Activated T-helper 17 cell treated with anti-CD3 and anti-CD28 coated beads, Interleukin-2, amount 50 U/mL, for 72 hours (primary cell): Measurements from ENCODE around the gene GDF3. TPM values are rescaled to one million over a fixed set of nuclear protein-coding genes. Genes with fewer than 3 reads are reported as not detected.
"Not testable (repeated sequence)": the region's sequence is repeated elsewhere in the genome, so short reads cannot be mapped to it uniquely, and the experiment has no call there.

Experiments used
- ATAC-seq: fragments of 150-1000 bp; cut with Tn5 transposase; replicated peaks from 2 replicates; pipeline ENCODE4 v1.10.0; 2021; ENCODE audit warnings: mild to moderate bottlenecking, moderate library complexity
- H3K27ac Mint-ChIP-seq: one replicate; pipeline ENCODE4 v1.8.0; 2022; ENCODE audit warnings: mixed read lengths
- H3K27me3 Mint-ChIP-seq: one replicate; pipeline ENCODE4 v1.8.0; 2022; ENCODE audit warnings: mixed read lengths
- H3K36me3 Mint-ChIP-seq: one replicate; pipeline ENCODE4 v1.8.0; 2022; ENCODE audit warnings: low read depth, mild to moderate bottlenecking, mixed read lengths
- H3K4me1 Mint-ChIP-seq: one replicate; pipeline ENCODE4 v1.8.0; 2022; ENCODE audit warnings: mixed read lengths
- H3K4me3 Mint-ChIP-seq: one replicate; pipeline ENCODE4 v1.8.0; 2022; ENCODE audit warnings: mild to moderate bottlenecking, mixed read lengths
- H3K9me3 Mint-ChIP-seq: one replicate; pipeline ENCODE4 v1.8.0; 2022; ENCODE audit warnings: mixed read lengths
- total RNA-seq, 2 donors: library from RNA; stranded (reverse); gene quantifications; one replicate each; pipeline ENCODE4 v1.2.3, GENCODE V29; 2022

Gene GDF3
- total RNA-seq, 2 donors from 2014 or later, result not detected

DNA sequence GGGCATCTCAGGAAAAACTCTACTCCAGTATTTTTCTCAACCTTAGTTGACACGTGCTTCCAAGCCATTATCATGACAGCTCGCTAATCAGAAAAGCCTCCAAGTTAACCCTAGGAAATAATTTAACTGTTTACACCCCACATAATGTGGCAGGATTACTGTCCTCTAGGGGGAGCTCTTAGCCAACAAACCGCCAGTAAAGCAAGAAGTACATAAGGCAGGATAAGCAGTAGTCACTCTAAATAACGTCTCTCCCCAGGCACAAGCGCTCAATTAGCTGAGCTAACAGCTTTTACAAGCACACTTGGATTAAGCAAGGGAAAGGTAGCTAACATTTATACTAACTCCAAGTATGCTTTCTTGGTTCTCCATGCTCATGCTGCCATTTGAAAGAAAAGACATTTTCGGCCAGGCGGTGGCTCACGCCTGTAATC lies 52.7 kb downstream of the GDF3 start:
- Mint-ChIP-seq H3K27me3 (peaks cover 5% of the 10 kb centered on the region), H3K36me3 (no peaks in the 10 kb centered on the region), H3K27ac (no peak overlapping the region), H3K4me1 (peaks cover 16% of the 10 kb centered on the region), H3K4me3 (no peak overlapping the region), H3K9me3 (no peaks in the 10 kb centered on the region)
- no peak for ATAC-seq

DNA sequence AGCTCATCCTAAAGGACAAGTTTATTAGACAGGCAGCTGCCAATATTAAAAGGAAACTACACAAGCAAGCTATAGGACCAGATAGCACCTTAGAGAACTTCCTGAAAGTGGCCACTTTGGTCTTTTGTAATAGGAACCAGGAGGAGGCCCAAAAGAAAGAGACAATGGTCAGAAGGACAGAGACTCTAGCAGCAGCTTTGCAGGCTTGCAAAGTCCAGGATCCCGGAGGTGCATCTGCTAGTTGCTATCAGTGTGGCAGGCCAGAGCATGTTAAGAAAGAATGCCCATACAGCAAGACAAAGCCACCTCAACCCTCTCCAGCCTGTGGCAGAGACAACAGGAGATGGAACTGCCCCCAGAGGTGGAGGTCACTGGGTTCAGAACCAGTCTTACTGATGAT lies 53.3 kb downstream of the GDF3 start:
- Mint-ChIP-seq H3K4me1 (peaks cover 16% of the 10 kb centered on the region), H3K27ac (no peak overlapping the region), H3K36me3 (no peaks in the 10 kb centered on the region), H3K27me3 (peaks cover 5% of the 10 kb centered on the region), H3K9me3 (no peaks in the 10 kb centered on the region), H3K4me3 (no peak overlapping the region)
- ATAC-seq, result no peak

DNA sequence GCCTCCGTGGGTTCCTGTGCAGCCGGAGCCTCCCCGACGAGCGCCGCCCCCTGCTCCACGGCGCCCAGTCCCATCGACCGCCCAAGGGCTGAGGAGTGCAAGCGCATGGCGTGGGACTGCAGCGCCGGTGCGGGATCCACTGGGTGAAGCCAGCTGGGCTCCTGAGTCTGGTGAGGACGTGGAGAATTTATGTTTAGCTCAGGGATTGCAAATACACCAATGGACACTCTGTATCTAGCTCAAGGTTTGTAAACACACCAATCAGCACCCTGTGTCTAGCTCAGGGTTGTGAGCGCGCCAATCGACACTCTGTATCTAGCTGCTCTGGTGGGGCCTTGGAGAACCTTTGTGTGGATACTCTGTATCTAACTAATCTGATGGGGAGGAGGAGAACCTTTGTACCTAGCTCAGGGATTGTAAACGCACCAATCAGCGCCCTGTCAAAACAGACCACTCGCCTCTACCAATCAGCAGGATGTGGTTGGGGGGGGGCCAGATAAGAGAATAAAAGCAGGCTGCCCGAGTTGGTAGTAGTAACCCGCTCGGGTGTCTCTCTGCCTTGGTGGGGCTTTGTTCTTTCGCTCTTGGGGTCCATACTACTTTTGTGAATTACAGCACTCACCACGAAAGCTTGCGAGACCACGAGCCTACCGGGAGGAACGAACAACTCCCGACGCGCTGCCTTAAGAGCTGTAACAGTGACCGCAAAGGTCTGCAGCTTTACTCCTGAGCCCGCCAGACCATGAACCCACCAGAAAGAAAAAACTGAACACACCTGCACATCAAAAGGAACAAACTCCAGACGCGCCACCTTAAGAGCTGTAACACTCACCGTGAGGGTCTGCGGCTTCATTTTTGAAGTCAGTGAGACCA lies 55.2 kb downstream of the GDF3 start:
- not testable (repeated sequence) for H3K9me3 Mint-ChIP-seq, H3K27me3 Mint-ChIP-seq, H3K36me3 Mint-ChIP-seq
- Mint-ChIP-seq H3K27ac (peak overlapping the region; percentile 17), H3K4me3 (peak overlapping the region; percentile 65), H3K4me1 (peaks cover 16% of the 10 kb centered on the region)
- ATAC-seq, result peak; percentile 15

Other genes starting within 250 kb of the GDF3 start
- gene CD163, start 192.0 kb downstream of the GDF3 start, total RNA-seq, result not detected
- gene APOBEC1, start 29.9 kb downstream of the GDF3 start, total RNA-seq, result not detected
- not detected for gene DPPA3, start 15.7 kb upstream of the GDF3 start, total RNA-seq
- not detected for gene CLEC4C, start 51.6 kb upstream of the GDF3 start, total RNA-seq
- not detected for gene NANOGNB, start 69.4 kb upstream of the GDF3 start, total RNA-seq
- gene NANOG, start 93.6 kb upstream of the GDF3 start, total RNA-seq, result not detected
- gene SLC2A14, start 177.1 kb upstream of the GDF3 start, total RNA-seq, result 1 to 10 TPM in 1 of 2 donors, under 1 TPM in 1; 0.58 to 2.3 TPM
- 1,000 to 10,000 TPM in 1 of 2 donors, 100 to 1,000 TPM in 1; 296 to 1,246 TPM for gene SLC2A3, start 240.4 kb upstream of the GDF3 start, total RNA-seq